ENCODE data around the gene DPEP1. TPM values are rescaled to one million over a fixed set of nuclear protein-coding genes. Genes with fewer than 3 reads are reported as not detected.

Gene DPEP1
- total RNA-seq, 2 donors from 2014 or later, result 0.88 to 3.2 TPM

GRCh38 chr16:89610108-89610453 is 3.4 kb upstream of the DPEP1 start:
- Mint-ChIP-seq H3K9me3 (no peaks in the 10 kb centered on the region), H3K27me3 (ENCODE audit: insufficient read depth) (no peaks in the 10 kb centered on the region), H3K27ac (no peak overlapping the region), H3K4me1 (peaks cover 18% of the 10 kb centered on the region), H3K36me3 (ENCODE audit: low read depth) (no peaks in the 10 kb centered on the region), H3K4me3 (no peak overlapping the region)
- no peak overlapping the region for H3K27ac ChIP-seq (ENCODE audit: low read depth, low read length)
- WGBS, 2 experiments (ENCODE audit: insufficient coverage in 1 of 2, insufficient read length in 1 of 2), result 91 to 100% methylated on average over 1 of the region's 1 CpG
- H3K36me3 ChIP-seq (ENCODE audit: control insufficient read depth, insufficient read depth, low read length), result no peaks in the 10 kb centered on the region
- no peak overlapping the region for H3K4me3 ChIP-seq (ENCODE audit: low read length)
- H3K9ac ChIP-seq (ENCODE audit: extremely low read depth, low read length, poor library complexity, severe bottlenecking), result no peak overlapping the region
- H3K9me3 ChIP-seq (ENCODE audit: control insufficient read depth, low read length), result no peaks in the 10 kb centered on the region
- peaks cover 14% of the 10 kb centered on the region for H3K4me1 ChIP-seq (ENCODE audit: control insufficient read depth, insufficient read depth, low read length)
- H3K27me3 ChIP-seq (ENCODE audit: control insufficient read depth, insufficient read depth, low read length, poor library complexity, severe bottlenecking), result no peaks in the 10 kb centered on the region
- no peak for TF ChIP-seq CTCF (conservative IDR thresholded peaks at IDR 0.05)
- DNase-seq, result no peak

- Histone ChIP-seq H3K9ac (ENCODE audit: extremely low read depth, low read length, poor library complexity, severe bottlenecking) (no peak overlapping the region), H3K36me3 (ENCODE audit: control insufficient read depth, insufficient read depth, low read length) (no peaks in the 10 kb centered on the region), H3K27ac (ENCODE audit: low read depth, low read length) (no peak overlapping the region), H3K9me3 (ENCODE audit: control insufficient read depth, low read length) (no peaks in the 10 kb centered on the region), H3K4me1 (ENCODE audit: control insufficient read depth, insufficient read depth, low read length) (peaks cover 14% of the 10 kb centered on the region), H3K27me3 (ENCODE audit: control insufficient read depth, insufficient read depth, low read length, poor library complexity, severe bottlenecking) (no peaks in the 10 kb centered on the region), H3K4me3 (ENCODE audit: low read length) (no peak overlapping the region)
- H3K4me1 Mint-ChIP-seq, result peaks cover 18% of the 10 kb centered on the region
- H3K27ac Mint-ChIP-seq, result no peak overlapping the region
- WGBS, 2 experiments (ENCODE audit: insufficient coverage in 1 of 2, insufficient read length in 1 of 2), result 94 to 96% methylated on average over 19 to 20 of the region's 20 CpGs
- no peak for DNase-seq
- no peak overlapping the region for H3K4me3 Mint-ChIP-seq
- peaks cover 2% of the 10 kb centered on the region for H3K9me3 Mint-ChIP-seq
- no peaks in the 10 kb centered on the region for H3K27me3 Mint-ChIP-seq (ENCODE audit: insufficient read depth)
- H3K36me3 Mint-ChIP-seq (ENCODE audit: low read depth), result no peaks in the 10 kb centered on the region
- no peak for TF ChIP-seq CTCF (conservative IDR thresholded peaks at IDR 0.05)
These were observed 851 bp upstream of the DPEP1 start for GRCh38 chr16:89612415-89613166.

GRCh38 chr16:89613954-89614459 is 565 bp downstream of the DPEP1 start:
- H3K36me3 Mint-ChIP-seq (ENCODE audit: low read depth), result no peaks in the 10 kb centered on the region
- no peak overlapping the region for H3K27ac Mint-ChIP-seq
- no peaks in the 10 kb centered on the region for H3K9me3 ChIP-seq (ENCODE audit: control insufficient read depth, low read length)
- H3K4me1 Mint-ChIP-seq, result peaks cover 10% of the 10 kb centered on the region
- peaks cover 7% of the 10 kb centered on the region for H3K4me1 ChIP-seq (ENCODE audit: control insufficient read depth, insufficient read depth, low read length)
- no peak overlapping the region for H3K4me3 ChIP-seq (ENCODE audit: low read length)
- no peak overlapping the region for H3K27ac ChIP-seq (ENCODE audit: low read depth, low read length)
- peaks cover 2% of the 10 kb centered on the region for H3K9me3 Mint-ChIP-seq
- no peaks in the 10 kb centered on the region for H3K36me3 ChIP-seq (ENCODE audit: control insufficient read depth, insufficient read depth, low read length)
- no peak for DNase-seq
- no peaks in the 10 kb centered on the region for H3K27me3 Mint-ChIP-seq (ENCODE audit: insufficient read depth)
- no peak overlapping the region for H3K9ac ChIP-seq (ENCODE audit: extremely low read depth, low read length, poor library complexity, severe bottlenecking)
- WGBS, 2 experiments (ENCODE audit: insufficient coverage in 1 of 2, insufficient read length in 1 of 2), result 94% methylated on average over 22 of the region's 22 CpGs
- no peaks in the 10 kb centered on the region for H3K27me3 ChIP-seq (ENCODE audit: control insufficient read depth, insufficient read depth, low read length, poor library complexity, severe bottlenecking)
- TF ChIP-seq CTCF (conservative IDR thresholded peaks at IDR 0.05), result no peak
- no peak overlapping the region for H3K4me3 Mint-ChIP-seq
